Activated CD8-positive, alpha-beta T cell treated with anti-CD3 and anti-CD28 coated beads, Interleukin-2, amount 10 ng/mL, durations not matched to agents 7 days and 5 days (primary cell): ENCODE results near the gene MACC1. TPM values are rescaled to one million over a fixed set of nuclear protein-coding genes. Genes with fewer than 3 reads are reported as not detected.

ENCODE experiments used
- total RNA-seq, 2 experiments: library from RNA; stranded (reverse); gene quantifications; one replicate each; pipeline ENCODE4 v1.2.3, GENCODE V29; 2021

Gene MACC1
- total RNA-seq, 2 experiments from 2014 or later: 0.39 to 0.55 TPM

Other genes with a start within 250 kb of the MACC1 start
- gene ITGB8, start 113.5 kb upstream of the MACC1 start, total RNA-seq: not detected